Nephron progenitor cell (in vitro differentiated cells): ENCODE results near the gene SNAP25.
A peak's percentile ranks its signal among the peaks of the same experiment; 100 is the strongest.

ENCODE experiments used
- DNase-seq: peaks from one replicate; pipeline ENCODE4 v3.0.0; 2021
- H3K27ac Mint-ChIP-seq: 2 replicates; pipeline ENCODE4 v1.8.0; 2021; ENCODE audit warnings: mild to moderate bottlenecking, moderate library complexity, mixed read lengths
- H3K27me3 Mint-ChIP-seq: 2 replicates; pipeline ENCODE4 v1.8.0; 2021; ENCODE audit warnings: mild to moderate bottlenecking, low read depth, mixed read lengths; ENCODE audit not compliant: poor library complexity
- H3K36me3 Mint-ChIP-seq: 2 replicates; pipeline ENCODE4 v1.8.0; 2021; ENCODE audit warnings: low read depth, mixed read lengths
- H3K4me1 Mint-ChIP-seq: 2 replicates; pipeline ENCODE4 v1.8.0; 2021; ENCODE audit warnings: mixed read lengths
- H3K4me3 Mint-ChIP-seq: 2 replicates; pipeline ENCODE4 v1.8.0; 2021; ENCODE audit warnings: mild to moderate bottlenecking, moderate library complexity, mixed read lengths
- H3K9me3 Mint-ChIP-seq: 2 replicates; pipeline ENCODE4 v1.8.0; 2021; ENCODE audit warnings: mild to moderate bottlenecking, moderate library complexity, mixed read lengths
- CTCF ChIP-seq: fragments of 200-600 bp; sonication (generic); IDR thresholded peaks from 2 replicates; pipeline ENCODE4 v1.5.0; 2021; ENCODE audit warnings: antibody characterized with exemption

The SNAP25 gene

GRCh38 chr20:10281911-10282310 is 63.3 kb downstream of the SNAP25 start:
- H3K4me1 Mint-ChIP-seq: peaks cover 5% of the 10 kb centered on the region
- H3K9me3 Mint-ChIP-seq: no peaks in the 10 kb centered on the region
- H3K27me3 Mint-ChIP-seq: no peaks in the 10 kb centered on the region
- peak overlapping the region; percentile 87 for H3K27ac Mint-ChIP-seq
- TF ChIP-seq CTCF: no peak
- DNase-seq: no peak
- peaks cover 8% of the 10 kb centered on the region for H3K36me3 Mint-ChIP-seq
- H3K4me3 Mint-ChIP-seq: no peak overlapping the region

GRCh38 chr20:10282979-10283456 is 64.4 kb downstream of the SNAP25 start:
- no peak overlapping the region for H3K4me3 Mint-ChIP-seq
- H3K9me3 Mint-ChIP-seq: no peaks in the 10 kb centered on the region
- H3K27ac Mint-ChIP-seq: no peak overlapping the region
- H3K36me3 Mint-ChIP-seq: peaks cover 8% of the 10 kb centered on the region
- DNase-seq: no peak
- peaks cover 5% of the 10 kb centered on the region for H3K4me1 Mint-ChIP-seq
- H3K27me3 Mint-ChIP-seq: no peaks in the 10 kb centered on the region
- no peak for TF ChIP-seq CTCF

GRCh38 chr20:10286356-10286755 is 67.7 kb downstream of the SNAP25 start:
- no peaks in the 10 kb centered on the region for H3K27me3 Mint-ChIP-seq
- H3K4me3 Mint-ChIP-seq: no peak overlapping the region
- no peak overlapping the region for H3K27ac Mint-ChIP-seq
- DNase-seq: no peak
- peaks cover 5% of the 10 kb centered on the region for H3K4me1 Mint-ChIP-seq
- H3K36me3 Mint-ChIP-seq: peaks cover 8% of the 10 kb centered on the region
- TF ChIP-seq CTCF: no peak
- H3K9me3 Mint-ChIP-seq: no peaks in the 10 kb centered on the region

- no peak for DNase-seq
- Mint-ChIP-seq H3K27ac (no peak overlapping the region), H3K4me3 (no peak overlapping the region), H3K36me3 (peaks cover 8% of the 10 kb centered on the region), H3K9me3 (no peaks in the 10 kb centered on the region), H3K27me3 (peaks cover under 1% of the 10 kb centered on the region), H3K4me1 (peaks cover 5% of the 10 kb centered on the region)
- TF ChIP-seq CTCF: no peak
These were observed 69.8 kb downstream of the SNAP25 start for GRCh38 chr20:10288421-10288820.

- H3K4me3 Mint-ChIP-seq: no peak overlapping the region
- H3K27ac Mint-ChIP-seq: no peak overlapping the region
- H3K4me1 Mint-ChIP-seq: peaks cover 5% of the 10 kb centered on the region
- peaks cover 8% of the 10 kb centered on the region for H3K36me3 Mint-ChIP-seq
- DNase-seq: no peak
- no peaks in the 10 kb centered on the region for H3K9me3 Mint-ChIP-seq
- TF ChIP-seq CTCF: no peak
- peaks cover 4% of the 10 kb centered on the region for H3K27me3 Mint-ChIP-seq
These were observed 70.5 kb downstream of the SNAP25 start for GRCh38 chr20:10288954-10289646.
